Neural progenitor cell (in vitro differentiated cells): ENCODE measurements around the gene GJD4.

ENCODE experiments used
- CTCF ChIP-seq: fragments of 200-600 bp; sonication (generic); IDR thresholded peaks from 2 replicates; pipeline ENCODE4 v1.5.1; 2017; ENCODE audit warnings: antibody characterized with exemption, mild to moderate bottlenecking
- EZH2 ChIP-seq: fragments of 200-600 bp; sonication (generic); IDR thresholded peaks from 2 replicates; pipeline ENCODE4 v1.6.1; 2017; ENCODE audit warnings: antibody characterized with exemption, mild to moderate bottlenecking, moderate library complexity
- EZH2phosphoT487 ChIP-seq: fragments of 200-600 bp; sonication (generic); IDR thresholded peaks from 2 replicates; pipeline ENCODE4 v1.6.1; 2017; ENCODE audit warnings: antibody characterized with exemption

- TF ChIP-seq CTCF: no peak
- TF ChIP-seq EZH2: no peak
- TF ChIP-seq EZH2phosphoT487: no peak
Measured at GRCh38 chr10:35558276-35558675, 46.9 kb upstream of the GJD4 start.
